HepG2 (cell line): ENCODE data around the gene KIF25. TPM values are rescaled to one million over a fixed set of nuclear protein-coding genes. Genes with fewer than 3 reads are reported as not detected.

ENCODE experiments used
- ESRRA ChIP-seq: sonication (generic); formaldehyde crosslinking; IDR thresholded peaks from 2 replicates; pipeline ENCODE4 v1.5.1; 2020; ENCODE audit warnings: mild to moderate bottlenecking, low read depth, missing genetic modification reagents
- FOXA3 ChIP-seq: IDR thresholded peaks from 2 replicates; pipeline ENCODE4 v1.6.1; 2016; ENCODE audit warnings: missing genetic modification reagents, missing compliant biosample characterization
- KAT2B ChIP-seq: fragments of 150-350 bp; IDR thresholded peaks from 2 replicates; pipeline ENCODE4 v1.6.1; 2014; ENCODE audit warnings: low read depth, low read length, borderline replicate concordance
- XBP1 ChIP-seq: sonication (generic); formaldehyde crosslinking; IDR thresholded peaks from 2 replicates; pipeline ENCODE4 v1.5.0; 2020; ENCODE audit warnings: missing genetic modification reagents
- ZFP62 ChIP-seq: sonication (generic); formaldehyde crosslinking; IDR thresholded peaks from 2 replicates; pipeline ENCODE4 v1.4.0; 2020; ENCODE audit warnings: missing genetic modification reagents
- ZMAT3 ChIP-seq: sonication (generic); formaldehyde crosslinking; conservative IDR thresholded peaks from 2 replicates; pipeline ENCODE4 v1.7.0; 2021; ENCODE audit warnings: missing genetic modification reagents
- ZNF331 ChIP-seq: sonication (generic); formaldehyde crosslinking; IDR thresholded peaks from 2 replicates; pipeline ENCODE4 v1.4.0; 2020; ENCODE audit warnings: missing genetic modification reagents
- ZNF546 ChIP-seq: sonication (generic); formaldehyde crosslinking; conservative IDR thresholded peaks from 2 replicates; pipeline ENCODE4 v1.8.1; 2023; ENCODE audit warnings: mild to moderate bottlenecking, missing genetic modification reagents
- polyA plus RNA-seq, 8 experiments: library from polyadenylated mRNA; depleted of rRNA in 3 of 8; stranded (reverse) in 7 of 8; unstranded in 1 of 8; fragments of >200 nt; fragmentation: Illumina TruSeq in 4 of 8; extraction: Trizol in 4 of 8; gene quantifications; 2 replicates each; pipeline versions ENCODE4 v1.2.1 to v1.2.3, GENCODE V29; 2011 to 2016; ENCODE audit warnings: low read depth in 4 of 8, missing spikeins in 1 of 8, mixed read lengths in 1 of 8; ENCODE audit not compliant: insufficient read depth in 1 of 8
- total RNA-seq, 5 experiments: library from RNA; depleted of rRNA; stranded (reverse); fragments of >200 nt; fragmentation: Illumina TruSeq; extraction: Trizol; gene quantifications; 2 replicates each; pipeline ENCODE4 v1.2.3, GENCODE V29; 2016; ENCODE audit warnings: low read depth in 1 of 5
- TF ChIP-seq, protein P1 (sequence below): sonication (generic); formaldehyde crosslinking; IDR thresholded peaks from 2 replicates; pipeline ENCODE4 v1.5.0; 2020; ENCODE audit warnings: missing genetic modification reagents
- TF ChIP-seq, protein P2 (sequence below): IDR thresholded peaks from 2 replicates; pipeline ENCODE4 v1.4.0; 2020; ENCODE audit warnings: mild to moderate bottlenecking, missing genetic modification reagents
- TF ChIP-seq, protein P3 (sequence below), 2 experiments: fragments of 450-650 bp in 1 of 2; sonication (generic) in 1 of 2; formaldehyde crosslinking in 1 of 2; IDR thresholded peaks; 2 replicates each; pipeline versions ENCODE4 v1.6.1 to v1.8.0; 2016 to 2022; ENCODE audit warnings: antibody characterized with exemption in 1 of 2, mild to moderate bottlenecking in 1 of 2, missing genetic modification reagents in 1 of 2
- TF ChIP-seq, protein P4 (sequence below): sonication (generic); formaldehyde crosslinking; IDR thresholded peaks from 2 replicates; pipeline ENCODE4 v1.5.0; 2020; ENCODE audit warnings: missing genetic modification reagents
- TF ChIP-seq, protein P5 (sequence below): sonication (generic); formaldehyde crosslinking; IDR thresholded peaks from 2 replicates; pipeline ENCODE4 v1.4.0; 2020; ENCODE audit warnings: mild to moderate bottlenecking, missing genetic modification reagents

KIF25 gene
- total and polyA plus RNA-seq, 2 of the 13 experiments (the other 11 are each of a cell fraction or from before 2014, with no cell fraction given) = not detected

DNA sequence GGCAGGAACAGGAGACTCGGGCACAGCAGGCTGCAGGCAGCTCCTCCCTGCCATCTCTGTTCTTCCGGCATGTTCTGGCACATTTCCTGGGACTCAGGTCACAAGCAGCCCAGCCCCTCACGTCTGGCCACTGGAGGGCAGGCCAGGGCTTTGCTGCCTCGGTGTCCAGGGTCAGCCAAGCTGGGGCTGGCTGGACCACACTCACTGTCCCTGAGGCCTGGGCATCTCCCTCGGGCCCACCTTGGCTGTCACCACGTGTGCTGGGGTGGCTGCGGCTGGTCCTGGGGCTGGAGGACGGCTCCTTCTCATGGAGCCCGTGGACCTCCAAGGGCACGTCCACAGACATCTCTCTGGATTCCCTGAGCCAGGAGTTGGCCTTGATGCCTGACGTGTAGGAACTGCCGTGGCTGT is 63.1 kb downstream of the KIF25 start (continued):
- TF ChIP-seq, protein P1, sequence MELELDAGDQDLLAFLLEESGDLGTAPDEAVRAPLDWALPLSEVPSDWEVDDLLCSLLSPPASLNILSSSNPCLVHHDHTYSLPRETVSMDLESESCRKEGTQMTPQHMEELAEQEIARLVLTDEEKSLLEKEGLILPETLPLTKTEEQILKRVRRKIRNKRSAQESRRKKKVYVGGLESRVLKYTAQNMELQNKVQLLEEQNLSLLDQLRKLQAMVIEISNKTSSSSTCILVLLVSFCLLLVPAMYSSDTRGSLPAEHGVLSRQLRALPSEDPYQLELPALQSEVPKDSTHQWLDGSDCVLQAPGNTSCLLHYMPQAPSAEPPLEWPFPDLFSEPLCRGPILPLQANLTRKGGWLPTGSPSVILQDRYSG (CRISPR knock-in tag) = no peak
- TF ChIP-seq, protein P2, sequence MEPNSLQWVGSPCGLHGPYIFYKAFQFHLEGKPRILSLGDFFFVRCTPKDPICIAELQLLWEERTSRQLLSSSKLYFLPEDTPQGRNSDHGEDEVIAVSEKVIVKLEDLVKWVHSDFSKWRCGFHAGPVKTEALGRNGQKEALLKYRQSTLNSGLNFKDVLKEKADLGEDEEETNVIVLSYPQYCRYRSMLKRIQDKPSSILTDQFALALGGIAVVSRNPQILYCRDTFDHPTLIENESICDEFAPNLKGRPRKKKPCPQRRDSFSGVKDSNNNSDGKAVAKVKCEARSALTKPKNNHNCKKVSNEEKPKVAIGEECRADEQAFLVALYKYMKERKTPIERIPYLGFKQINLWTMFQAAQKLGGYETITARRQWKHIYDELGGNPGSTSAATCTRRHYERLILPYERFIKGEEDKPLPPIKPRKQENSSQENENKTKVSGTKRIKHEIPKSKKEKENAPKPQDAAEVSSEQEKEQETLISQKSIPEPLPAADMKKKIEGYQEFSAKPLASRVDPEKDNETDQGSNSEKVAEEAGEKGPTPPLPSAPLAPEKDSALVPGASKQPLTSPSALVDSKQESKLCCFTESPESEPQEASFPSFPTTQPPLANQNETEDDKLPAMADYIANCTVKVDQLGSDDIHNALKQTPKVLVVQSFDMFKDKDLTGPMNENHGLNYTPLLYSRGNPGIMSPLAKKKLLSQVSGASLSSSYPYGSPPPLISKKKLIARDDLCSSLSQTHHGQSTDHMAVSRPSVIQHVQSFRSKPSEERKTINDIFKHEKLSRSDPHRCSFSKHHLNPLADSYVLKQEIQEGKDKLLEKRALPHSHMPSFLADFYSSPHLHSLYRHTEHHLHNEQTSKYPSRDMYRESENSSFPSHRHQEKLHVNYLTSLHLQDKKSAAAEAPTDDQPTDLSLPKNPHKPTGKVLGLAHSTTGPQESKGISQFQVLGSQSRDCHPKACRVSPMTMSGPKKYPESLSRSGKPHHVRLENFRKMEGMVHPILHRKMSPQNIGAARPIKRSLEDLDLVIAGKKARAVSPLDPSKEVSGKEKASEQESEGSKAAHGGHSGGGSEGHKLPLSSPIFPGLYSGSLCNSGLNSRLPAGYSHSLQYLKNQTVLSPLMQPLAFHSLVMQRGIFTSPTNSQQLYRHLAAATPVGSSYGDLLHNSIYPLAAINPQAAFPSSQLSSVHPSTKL (CRISPR knock-in tag) = 0 out of 2 replicates have a peak, but pooled peaks have one; percentile 37
- TF ChIP-seq KAT2B = no peak
- TF ChIP-seq, protein P3, sequence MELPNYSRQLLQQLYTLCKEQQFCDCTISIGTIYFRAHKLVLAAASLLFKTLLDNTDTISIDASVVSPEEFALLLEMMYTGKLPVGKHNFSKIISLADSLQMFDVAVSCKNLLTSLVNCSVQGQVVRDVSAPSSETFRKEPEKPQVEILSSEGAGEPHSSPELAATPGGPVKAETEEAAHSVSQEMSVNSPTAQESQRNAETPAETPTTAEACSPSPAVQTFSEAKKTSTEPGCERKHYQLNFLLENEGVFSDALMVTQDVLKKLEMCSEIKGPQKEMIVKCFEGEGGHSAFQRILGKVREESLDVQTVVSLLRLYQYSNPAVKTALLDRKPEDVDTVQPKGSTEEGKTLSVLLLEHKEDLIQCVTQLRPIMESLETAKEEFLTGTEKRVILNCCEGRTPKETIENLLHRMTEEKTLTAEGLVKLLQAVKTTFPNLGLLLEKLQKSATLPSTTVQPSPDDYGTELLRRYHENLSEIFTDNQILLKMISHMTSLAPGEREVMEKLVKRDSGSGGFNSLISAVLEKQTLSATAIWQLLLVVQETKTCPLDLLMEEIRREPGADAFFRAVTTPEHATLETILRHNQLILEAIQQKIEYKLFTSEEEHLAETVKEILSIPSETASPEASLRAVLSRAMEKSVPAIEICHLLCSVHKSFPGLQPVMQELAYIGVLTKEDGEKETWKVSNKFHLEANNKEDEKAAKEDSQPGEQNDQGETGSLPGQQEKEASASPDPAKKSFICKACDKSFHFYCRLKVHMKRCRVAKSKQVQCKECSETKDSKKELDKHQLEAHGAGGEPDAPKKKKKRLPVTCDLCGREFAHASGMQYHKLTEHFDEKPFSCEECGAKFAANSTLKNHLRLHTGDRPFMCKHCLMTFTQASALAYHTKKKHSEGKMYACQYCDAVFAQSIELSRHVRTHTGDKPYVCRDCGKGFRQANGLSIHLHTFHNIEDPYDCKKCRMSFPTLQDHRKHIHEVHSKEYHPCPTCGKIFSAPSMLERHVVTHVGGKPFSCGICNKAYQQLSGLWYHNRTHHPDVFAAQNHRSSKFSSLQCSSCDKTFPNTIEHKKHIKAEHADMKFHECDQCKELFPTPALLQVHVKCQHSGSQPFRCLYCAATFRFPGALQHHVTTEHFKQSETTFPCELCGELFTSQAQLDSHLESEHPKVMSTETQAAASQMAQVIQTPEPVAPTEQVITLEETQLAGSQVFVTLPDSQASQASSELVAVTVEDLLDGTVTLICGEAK (IDR thresholded peaks at IDR 0.05) = no peak
- TF ChIP-seq, protein P3 (CRISPR knock-in tag; IDR thresholded peaks at IDR 0.05) = no peak
- no peak for TF ChIP-seq XBP1 (CRISPR knock-in tag)
- no peak for TF ChIP-seq ZFP62 (CRISPR knock-in tag)
- TF ChIP-seq ESRRA (CRISPR knock-in tag) = no peak
- TF ChIP-seq ZMAT3 (CRISPR knock-in tag) = no peak
- TF ChIP-seq FOXA3 (CRISPR knock-in tag) = no peak
- TF ChIP-seq, protein P4, sequence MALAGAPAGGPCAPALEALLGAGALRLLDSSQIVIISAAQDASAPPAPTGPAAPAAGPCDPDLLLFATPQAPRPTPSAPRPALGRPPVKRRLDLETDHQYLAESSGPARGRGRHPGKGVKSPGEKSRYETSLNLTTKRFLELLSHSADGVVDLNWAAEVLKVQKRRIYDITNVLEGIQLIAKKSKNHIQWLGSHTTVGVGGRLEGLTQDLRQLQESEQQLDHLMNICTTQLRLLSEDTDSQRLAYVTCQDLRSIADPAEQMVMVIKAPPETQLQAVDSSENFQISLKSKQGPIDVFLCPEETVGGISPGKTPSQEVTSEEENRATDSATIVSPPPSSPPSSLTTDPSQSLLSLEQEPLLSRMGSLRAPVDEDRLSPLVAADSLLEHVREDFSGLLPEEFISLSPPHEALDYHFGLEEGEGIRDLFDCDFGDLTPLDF = no peak
- TF ChIP-seq, protein P5, sequence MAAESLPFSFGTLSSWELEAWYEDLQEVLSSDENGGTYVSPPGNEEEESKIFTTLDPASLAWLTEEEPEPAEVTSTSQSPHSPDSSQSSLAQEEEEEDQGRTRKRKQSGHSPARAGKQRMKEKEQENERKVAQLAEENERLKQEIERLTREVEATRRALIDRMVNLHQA (CRISPR knock-in tag) = no peak
- no peak for TF ChIP-seq ZNF331 (CRISPR knock-in tag)
- TF ChIP-seq ZNF546 (CRISPR knock-in tag) = no peak
